Lower leg skin (tissue), 4 donors: Measurements from ENCODE around the gene PRDX6. TPM values are rescaled to one million over a fixed set of nuclear protein-coding genes. Genes with fewer than 3 reads are reported as not detected.
"Not testable (repeated sequence)": the region's sequence is repeated elsewhere in the genome, so short reads cannot be mapped to it uniquely, and the experiment has no call there.

Experiments used
- DNase-seq, 2 donors: peaks; one replicate each; pipeline ENCODE4 v3.0.0-alpha.2; 2019; ENCODE audit warnings: low spot score in 2 of 2
- H3K4me3 ChIP-seq: fragments of 200-600 bp; sonication (generic); 2 replicates; pipeline ENCODE4 v1.5.1; 2017; ENCODE audit warnings: mild to moderate bottlenecking, low read depth; ENCODE audit not compliant: poor library complexity, severe bottlenecking
- CTCF ChIP-seq, 3 donors: fragments of 450-650 bp; IDR thresholded peaks; one replicate each; pipeline ENCODE4 v1.5.1; 2016; ENCODE audit warnings: antibody characterized with exemption in 3 of 3, mild to moderate bottlenecking in 3 of 3, moderate library complexity in 2 of 3
- POLR2A ChIP-seq, 2 donors: fragments of 450-650 bp; IDR thresholded peaks; one replicate each; pipeline ENCODE4 v1.6.1; 2016 to 2017; ENCODE audit warnings: antibody characterized with exemption in 2 of 2, mild to moderate bottlenecking in 1 of 2, moderate library complexity in 1 of 2
- WGBS, 2 donors: methylation state at CpG; one replicate each; pipeline ENCODE4 v1.1.5; 2018; 5-methylcytosine and 5-hydroxymethylcytosine counted together
- intact Hi-C: fragments of 100-400 bp; cut with DNase I; formaldehyde crosslinking; loops from one replicate; pipeline ENCODE4 v1.15.0; 2023; ENCODE audit warnings: low total_unique reads
- total RNA-seq, 4 donors: library from RNA; depleted of rRNA; stranded (reverse); fragments of >200 nt; gene quantifications; one replicate each; pipeline ENCODE4 v1.1.0, GENCODE V29; 2016

PRDX6 gene
- total RNA-seq, 4 donors from 2014 or later, result 143 to 211 (median 172) TPM

GRCh38 chr1:173474097-173474779 lies 2.9 kb upstream of the PRDX6 start:
- no peak for DNase-seq
- WGBS, 2 donors, result 86 to 98% methylated on average over 5 of the region's 5 CpGs

GRCh38 chr1:173474780-173475421 lies 2.2 kb upstream of the PRDX6 start:
- intact Hi-C loops, H3K4me3 ChIP-seq, DNase-seq: not testable (repeated sequence)
- WGBS, 2 donors, result 83 to 85% methylated on average over 17 of the region's 17 CpGs

More at GRCh38 chr1:173474097-173474779, 2.9 kb upstream of the PRDX6 start:
- TF ChIP-seq CTCF (IDR thresholded peaks at IDR 0.05) (no peak), POLR2A (IDR thresholded peaks at IDR 0.05) (no peak)
- intact Hi-C loops, result no loop called here
- no peak overlapping the region for H3K4me3 ChIP-seq

GRCh38 chr1:173475564-173476196 lies 1.5 kb upstream of the PRDX6 start:
- TF ChIP-seq POLR2A (IDR thresholded peaks at IDR 0.05) (no peak), CTCF (IDR thresholded peaks at IDR 0.05) (no peak)
- DNase-seq, result no peak
- H3K4me3 ChIP-seq, result no peak overlapping the region
- WGBS, 2 donors, result 24 to 34% methylated on average over 5 of the region's 5 CpGs
- intact Hi-C loops, result no loop called here

- no peak for DNase-seq
- WGBS, 2 donors, result 34 to 41% methylated on average over 5 of the region's 5 CpGs
- peak overlapping the region; percentile 72 for H3K4me3 ChIP-seq
- TF ChIP-seq CTCF (IDR thresholded peaks at IDR 0.05) (no peak), POLR2A (IDR thresholded peaks at IDR 0.05) (no peak)
- intact Hi-C loops, result no loop called here
These were observed 904 bp upstream of the PRDX6 start for GRCh38 chr1:173476197-173476664.

- H3K4me3 ChIP-seq, result peak overlapping the region; percentile 72
- no peak for TF ChIP-seq CTCF (IDR thresholded peaks at IDR 0.05)
- no peak for TF ChIP-seq POLR2A (IDR thresholded peaks at IDR 0.05)
- intact Hi-C loops, result no loop called here
- 0 to 1% methylated on average over 11 to 29 of the region's 62 CpGs for whole genome bisulfite sequencing, 2 donors
- DNase-seq, result peak; percentile 92 to 98
These were observed 360 bp upstream of the PRDX6 start for GRCh38 chr1:173476665-173477285.
